Activated T-cell treated with anti-CD3 and anti-CD28 coated beads, Interleukin-2, amount 50 U/mL, for 1 hour (primary cell): ENCODE measurements around the gene PRDM13.
A peak's percentile ranks its signal among the peaks of the same experiment; 100 is the strongest.
"Not testable (repeated sequence)": the region's sequence is repeated elsewhere in the genome, so short reads cannot be mapped to it uniquely, and the experiment has no call there.

ENCODE experiments used
- DNase-seq: peaks from one replicate; pipeline ENCODE4 v3.0.0-alpha.2; 2020

The PRDM13 gene

DNA sequence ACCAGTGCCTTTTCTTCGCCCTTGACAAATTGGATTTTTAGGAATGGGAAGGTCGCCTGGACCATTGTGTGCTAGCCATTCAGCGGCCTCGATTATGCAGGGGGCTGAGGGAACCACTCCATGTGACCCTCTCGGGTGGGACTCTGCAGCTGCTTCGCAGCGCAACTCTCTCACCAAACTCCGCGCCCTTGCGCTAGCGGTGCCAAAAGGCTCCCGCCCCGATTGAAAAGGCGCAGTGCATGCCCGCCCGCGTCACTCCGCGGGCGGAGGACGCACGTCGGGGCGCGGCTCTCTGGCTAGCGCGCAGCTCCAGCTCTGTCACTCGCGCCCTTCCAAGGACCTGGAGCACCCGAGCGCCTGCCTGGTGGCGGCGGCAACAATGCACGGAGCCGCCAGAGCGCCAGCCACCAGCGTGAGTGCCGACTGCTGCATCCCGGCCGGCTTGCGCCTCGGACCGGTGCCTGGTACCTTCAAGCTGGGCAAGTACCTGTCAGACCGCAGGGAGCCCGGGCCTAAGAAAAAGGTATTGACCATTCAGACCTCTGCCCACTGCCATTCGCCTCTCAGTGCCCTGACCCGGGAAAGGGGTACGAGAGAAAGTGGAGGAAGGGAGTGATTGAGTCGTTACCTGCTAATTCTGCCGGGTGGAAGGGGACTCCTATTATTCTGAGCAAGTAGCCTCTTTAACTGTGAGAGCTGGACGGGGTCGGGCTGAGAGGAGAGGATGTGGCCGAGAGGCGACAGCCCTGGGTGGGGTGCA lies at the start of gene PRDM13:
Gene PRDM13, plus strand, starts transcription at position 178 of the 760 bp plus-strand sequence. Its CDS starts 202 bp downstream, at position 380.
- DNase-seq = no peak

DNA sequence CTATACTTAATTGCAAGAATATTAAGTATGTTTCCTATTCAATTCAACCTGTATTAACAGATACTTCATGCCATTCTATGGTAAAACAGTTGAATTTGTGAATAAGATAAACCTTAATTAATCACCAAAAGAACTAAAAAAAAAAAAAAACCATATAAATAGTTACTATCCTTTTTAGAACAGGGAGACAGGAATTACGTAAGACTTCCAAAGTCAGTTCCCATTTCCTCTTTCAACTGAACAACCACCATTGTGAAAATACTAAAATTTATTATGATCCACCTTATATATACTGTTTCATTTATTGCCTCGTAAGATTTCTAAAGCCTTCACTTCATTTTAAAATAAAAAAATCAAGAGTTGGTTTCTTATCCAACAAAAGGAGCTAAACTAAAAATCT lies 47.6 kb upstream of the PRDM13 start:
- no peak for DNase-seq

DNA sequence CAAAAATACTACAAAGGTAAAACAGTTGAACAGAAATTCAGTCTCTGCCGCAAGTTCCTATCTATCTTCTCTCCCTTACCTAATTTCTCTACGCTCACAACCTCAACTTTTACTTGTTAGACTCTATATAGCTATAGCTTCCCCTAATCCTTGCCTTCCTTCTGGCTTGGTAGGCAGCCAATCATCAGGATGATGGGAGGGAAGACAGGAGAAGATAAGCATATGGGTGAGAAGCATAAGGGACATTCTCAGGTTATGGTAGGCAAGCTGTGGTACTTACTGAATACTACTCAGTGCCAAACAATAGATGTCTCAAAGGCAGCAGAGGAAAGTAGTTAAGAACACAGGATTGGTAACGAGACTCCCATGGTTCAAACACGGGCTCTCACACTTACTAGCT lies 46.0 kb upstream of the PRDM13 start:
- DNase-seq = no peak

DNA sequence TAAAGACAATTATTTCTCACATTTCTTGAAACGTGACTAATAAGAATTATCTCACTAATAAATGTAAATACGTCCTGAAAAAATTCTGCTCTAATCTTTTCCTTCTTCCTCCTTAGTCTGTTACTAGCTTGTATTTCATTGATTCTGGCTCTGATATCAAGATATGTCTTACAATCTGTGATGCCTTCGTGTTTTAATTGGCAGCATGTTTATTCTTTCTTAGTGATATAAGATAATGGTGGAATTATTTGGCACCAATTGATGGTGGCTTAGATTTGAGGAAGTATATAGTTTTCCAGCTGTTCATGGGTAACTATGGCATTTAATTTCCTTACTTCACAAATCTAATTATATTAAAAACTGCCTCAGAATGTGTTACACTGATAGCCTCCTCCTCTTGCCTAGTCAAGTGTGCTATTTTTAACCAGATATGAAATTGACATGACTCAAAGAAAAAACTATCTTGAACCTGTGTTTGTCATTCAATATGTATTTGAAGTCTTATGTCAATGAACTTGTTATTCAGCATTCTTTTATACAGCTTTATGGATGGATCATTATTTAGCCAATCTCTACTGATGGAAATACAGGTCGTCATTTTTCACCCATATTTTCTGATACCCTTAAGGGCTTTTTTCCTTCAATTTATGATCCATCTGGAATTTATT lies 43.4 kb upstream of the PRDM13 start:
- no peak for DNase-seq

DNA sequence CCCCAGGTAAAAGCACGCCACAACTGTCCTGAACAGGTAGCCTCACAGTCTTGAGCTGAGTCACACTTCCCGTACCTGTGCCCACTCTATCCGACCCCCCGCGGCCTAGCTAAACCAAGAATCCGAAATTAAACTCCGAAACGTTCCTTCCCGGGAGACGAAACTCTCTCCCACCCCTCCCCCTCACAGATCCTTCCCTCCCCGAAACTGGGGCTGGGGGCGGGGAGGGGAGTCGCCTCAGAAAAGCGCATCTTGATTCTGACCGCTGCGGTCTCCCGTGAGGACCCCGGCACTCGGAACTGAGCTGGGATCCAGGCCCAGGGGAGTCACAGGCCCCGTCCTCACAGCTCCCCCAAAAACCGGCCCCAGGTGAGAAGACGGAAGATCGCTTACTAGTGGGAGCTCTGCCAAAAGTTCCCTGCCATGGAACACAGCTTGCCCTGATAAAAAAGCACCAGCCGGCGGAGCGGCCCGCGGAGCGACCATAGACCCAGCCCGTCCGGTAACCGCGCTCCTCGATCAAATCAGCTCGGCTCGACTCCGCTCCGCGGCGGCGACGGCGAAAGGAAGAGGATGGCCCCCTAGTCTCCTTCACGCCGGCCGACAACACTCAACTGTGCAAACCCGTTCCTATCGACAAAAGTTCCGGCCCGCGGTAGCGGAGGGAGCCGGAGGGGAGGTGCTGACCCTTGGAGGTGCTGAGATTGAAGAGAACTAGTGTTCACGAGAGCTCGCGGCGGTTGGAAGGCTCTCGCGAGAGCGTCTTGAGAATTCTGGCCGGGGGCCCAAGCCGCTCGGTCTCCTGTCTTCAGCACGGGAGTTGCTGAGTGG lies 38.3 kb upstream of the PRDM13 start, which contains the start of gene CCNC:
Gene CCNC, minus strand, starts transcription at position 558 of the 831 bp plus-strand sequence. Its CDS starts 133 bp downstream, at position 425.
- peak; percentile 91 for DNase-seq

DNA sequence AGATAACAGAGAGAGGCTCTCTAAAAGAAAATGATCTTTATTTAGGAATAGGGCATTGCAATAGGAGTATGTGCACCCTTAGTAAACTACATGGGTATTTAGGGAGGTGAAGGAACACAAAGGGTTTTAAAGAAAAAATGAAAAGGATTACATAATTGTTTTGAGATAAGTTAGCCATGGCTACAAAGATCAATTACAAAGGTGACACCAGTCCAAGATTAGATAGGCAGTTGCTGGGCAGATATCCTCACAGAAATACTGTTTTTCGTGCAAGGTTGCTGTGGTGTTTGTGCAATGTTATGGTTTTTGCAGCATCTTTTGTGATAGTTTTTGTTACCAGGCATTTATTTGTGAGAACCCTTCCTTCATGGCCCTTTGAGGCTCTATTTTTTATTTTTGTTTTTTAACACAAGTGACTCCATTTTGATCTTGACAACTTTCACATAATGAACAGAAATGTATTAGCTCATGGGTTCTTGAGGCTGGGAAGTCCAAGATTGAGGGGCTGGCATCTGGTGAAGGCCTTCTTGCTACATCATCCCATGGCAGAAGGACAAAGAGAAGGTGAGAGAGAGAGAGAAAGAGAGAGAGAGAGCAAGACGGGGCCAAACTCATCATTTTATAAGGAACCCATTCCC lies 32.5 kb upstream of the PRDM13 start:
- DNase-seq = no peak

DNA sequence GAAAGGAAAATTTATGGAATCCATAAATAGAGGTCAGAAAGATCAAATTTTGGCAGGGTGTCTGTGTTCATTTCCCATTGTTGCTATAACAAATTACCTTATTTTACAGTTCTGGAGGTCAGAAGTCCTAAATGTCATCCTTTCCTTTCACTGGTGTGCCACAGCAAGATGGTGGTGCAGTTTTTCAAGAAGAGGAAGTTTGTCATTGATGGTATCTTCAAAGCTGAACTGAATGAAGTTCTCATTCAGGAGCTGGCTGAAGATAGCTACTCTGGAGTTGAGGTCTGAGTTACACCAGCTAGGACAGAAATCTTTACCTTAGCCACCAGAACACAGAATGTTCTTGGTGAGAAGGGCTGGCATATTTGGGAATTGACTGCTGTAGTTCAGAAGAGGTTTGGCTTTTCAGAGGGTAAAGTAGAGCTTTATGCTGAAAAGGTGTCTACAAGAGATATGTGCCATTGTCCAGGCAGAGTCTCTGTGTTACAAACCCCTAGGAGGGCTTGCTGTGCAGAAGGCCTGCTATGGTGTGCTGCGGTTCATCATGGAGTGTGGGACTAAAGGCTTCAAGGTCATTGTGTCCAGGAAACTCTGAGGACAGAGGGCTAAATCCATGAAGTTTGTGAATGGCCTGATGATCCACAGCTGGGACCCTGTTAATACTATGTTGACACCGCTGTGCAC lies 30.9 kb upstream of the PRDM13 start:
- no peak for DNase-seq

DNA sequence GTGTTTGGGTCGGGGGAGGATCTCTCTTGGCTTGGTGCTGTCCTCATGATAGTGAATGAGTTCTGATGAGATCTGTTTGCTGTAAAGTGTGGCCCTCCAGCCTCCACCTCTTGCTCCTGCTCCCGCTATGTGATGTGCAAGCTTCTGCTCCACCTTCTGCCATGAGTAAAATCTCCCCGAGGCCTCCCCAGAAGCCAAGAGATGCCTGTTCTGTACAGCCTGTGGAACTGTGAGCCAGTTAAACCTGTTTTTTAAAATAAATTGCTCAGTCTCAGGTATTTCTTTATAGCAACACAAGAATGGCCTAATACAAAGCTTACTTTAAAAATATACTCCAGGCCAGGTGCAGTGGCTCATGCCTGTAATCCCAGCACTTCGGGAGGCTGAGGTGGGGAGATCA lies 26.9 kb upstream of the PRDM13 start:
- DNase-seq = no peak

DNA sequence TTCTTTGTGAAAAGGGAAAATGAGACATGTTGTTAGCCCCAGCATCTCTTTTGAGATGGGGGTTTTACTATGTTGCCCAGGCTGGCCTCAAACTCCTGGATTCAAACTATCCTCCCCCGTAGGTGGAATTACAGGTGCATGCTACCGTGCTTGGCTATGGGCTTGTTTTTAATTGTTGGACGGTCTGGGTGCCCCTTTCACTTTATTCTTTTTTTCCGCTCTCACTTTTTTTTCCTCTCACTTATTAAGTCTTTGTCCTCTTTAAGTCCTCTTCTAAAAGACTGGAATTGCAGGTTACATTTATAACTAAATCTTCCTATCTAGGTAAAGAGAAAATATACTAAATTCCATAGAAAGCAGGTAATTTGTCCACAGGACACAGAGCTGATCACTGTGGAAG lies 18.8 kb upstream of the PRDM13 start:
- DNase-seq = no peak

DNA sequence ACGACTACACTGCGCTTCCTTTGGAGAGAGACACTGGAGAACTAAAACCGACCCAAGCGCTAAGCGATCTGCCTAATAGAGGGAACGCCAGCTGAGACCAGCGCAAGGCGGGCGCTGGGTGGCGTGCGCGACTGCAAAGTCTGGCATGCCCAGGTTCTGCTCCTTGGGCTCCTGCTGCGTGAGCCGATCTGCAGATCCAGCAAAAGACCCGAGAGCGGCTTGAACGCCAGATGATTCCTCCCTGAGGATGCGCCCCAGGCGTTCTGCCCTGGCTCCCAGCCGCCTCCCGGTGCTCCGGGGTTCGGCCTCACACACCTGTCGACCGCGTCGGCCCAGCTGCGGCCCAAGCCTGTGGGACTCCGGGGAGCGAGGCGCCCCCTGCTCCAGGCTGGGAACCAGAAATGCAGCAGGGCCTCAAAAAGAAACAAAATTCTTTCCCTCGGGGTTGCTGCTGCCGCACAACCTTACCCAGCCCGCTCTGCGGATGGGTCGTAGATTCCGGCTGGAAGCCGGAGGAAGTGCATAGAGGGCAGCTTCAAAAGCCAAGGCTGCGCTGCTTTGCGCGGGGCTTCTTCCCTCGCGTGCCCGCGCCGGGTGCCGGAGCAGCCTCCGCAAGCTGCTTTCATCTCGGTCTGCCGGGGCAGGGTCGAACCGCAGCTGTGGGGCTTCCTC lies 17.9 kb upstream of the PRDM13 start:
- peak; percentile 76 for DNase-seq

DNA sequence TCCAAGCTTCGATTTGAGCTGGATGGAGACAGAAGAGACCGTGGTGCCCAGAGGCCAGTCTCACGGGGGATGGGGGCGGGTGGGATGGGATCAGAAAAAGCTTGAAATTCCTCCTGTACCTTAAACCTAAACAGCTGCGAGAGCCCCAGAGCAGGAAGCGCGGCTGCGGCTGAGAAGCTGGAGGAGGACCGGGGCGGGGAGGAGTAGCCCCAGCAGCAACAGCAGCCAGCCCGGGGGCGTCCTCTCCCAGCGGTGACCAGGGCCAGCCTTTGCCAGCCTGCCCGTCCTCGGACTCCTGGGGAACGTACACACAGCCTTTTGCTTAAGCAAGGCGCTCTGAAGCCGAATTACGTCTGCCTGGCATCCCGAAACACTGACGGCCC lies 17.4 kb upstream of the PRDM13 start:
- DNase-seq = no peak

DNA sequence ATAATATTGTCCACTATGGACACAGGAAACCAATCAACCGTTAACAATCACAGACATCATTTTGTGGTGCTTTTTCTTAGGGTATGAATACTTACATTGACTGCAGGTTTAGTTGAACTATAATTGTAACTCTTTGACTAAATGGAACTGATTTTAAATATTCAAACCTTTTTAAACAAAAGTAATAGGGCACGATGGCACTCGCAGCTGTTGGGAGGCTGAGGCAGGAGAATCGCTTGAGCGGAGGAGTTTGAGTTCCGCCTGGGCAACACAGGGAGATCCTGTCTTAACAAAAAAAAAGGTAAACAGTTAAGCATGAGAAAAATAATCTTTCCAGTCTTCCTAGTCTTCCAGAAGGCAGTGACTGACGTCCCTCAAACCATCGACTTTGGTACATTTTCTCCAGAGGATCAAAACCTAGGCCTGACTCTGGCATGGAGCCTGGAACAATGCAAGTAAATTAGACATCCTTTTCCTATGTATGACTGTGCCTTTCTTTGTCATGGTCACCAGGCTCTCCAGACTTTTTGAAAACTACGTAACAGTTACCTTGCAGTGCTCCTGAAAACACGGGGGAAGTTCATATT lies 16.6 kb upstream of the PRDM13 start:
- DNase-seq = no peak

DNA sequence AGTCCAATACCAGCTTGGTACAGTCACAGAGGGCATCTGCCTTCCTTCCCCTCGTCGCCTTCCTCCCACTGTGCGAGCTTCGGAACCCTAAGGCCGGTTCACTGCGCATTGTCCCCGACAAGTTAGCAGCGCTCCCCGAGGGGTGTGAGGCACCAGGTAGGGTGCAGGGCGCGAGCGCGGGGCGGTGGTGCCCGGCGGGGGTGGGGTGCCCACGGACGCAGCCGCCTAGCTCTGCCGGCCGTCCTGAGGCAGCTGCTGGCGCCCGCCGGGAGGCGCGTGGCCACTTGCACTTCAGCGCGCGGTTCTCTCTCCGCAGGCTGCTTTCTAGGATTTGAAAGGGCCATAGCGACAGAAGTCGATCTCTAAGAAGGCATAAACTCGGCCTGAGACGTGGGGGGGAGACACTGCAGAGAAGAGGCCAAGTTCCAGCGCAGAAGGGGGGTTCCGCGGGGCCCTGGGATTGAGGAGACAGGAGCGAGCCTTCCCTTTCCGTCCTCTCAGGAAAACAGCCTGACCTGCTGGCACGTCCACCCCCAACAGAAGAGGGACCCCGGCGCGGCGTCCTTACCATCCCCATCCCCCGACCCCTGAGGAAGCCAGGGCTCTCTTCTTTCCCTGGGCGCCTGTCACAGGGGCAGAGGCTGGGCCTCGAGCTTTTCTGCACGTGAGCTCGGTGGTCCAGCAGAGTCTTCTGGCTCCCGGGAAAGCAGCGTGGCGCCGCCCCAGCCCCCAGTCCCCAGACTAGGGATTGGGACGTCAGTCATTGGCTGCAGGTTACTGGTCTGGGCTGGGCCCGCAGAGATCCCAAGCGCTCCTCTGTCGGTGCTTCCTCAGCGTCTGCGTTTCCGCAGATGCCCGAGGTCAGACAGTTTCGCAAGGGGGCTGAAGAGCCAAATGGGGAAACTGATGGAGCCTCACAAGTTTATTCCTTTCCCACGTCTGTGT lies 15.6 kb upstream of the PRDM13 start:
- peak; percentile 24 for DNase-seq

DNA sequence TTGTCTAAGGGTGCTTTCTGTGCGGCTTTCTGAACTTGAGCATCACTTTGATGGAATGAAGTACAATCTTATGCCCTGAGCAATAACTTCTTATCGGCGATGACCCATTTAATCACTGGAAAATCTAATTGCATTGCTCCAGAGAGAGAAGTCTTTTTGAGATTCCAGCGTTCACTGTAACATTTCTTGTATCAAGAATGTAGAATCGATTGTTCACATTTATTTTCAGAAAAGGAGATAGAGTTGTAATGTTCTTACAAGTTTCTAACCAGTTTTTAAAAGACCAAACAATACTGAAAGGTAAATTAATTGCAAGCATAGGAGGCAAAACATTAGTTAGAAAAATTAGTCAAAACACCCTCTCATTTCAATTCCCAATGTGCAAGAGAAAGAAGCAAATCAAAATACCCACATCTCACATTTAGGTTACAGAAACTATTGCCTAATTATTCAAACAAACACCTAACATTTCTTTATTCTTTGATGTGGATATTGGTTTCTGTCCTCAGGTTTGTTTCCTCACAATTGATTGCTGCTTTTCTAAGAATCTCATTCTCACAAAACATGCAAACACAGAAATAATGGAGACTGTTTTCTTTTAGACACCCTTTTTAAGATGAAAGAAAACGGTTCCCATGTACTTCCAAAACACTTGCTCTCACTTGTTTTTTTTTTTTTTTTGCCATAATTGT lies 14.8 kb upstream of the PRDM13 start:
- no peak for DNase-seq

DNA sequence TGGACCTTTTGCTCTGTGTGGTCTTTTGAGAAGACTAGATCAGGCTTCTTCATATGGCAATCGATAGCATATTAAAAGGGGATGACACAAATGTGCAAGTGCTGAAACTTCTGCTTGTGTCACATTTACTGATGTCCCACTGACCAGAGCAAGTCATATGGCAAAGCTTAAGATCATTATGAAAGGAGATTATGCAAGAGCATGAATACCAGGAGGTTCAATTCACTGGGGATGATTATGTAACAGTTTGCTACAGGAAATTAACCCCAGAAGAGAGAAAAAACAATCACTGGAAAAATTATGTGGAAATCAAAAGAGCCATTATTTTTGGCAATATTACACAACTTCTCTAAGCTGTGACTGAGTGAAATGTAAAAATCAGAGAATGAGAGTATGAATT lies 13.7 kb upstream of the PRDM13 start:
- no peak for DNase-seq

DNA sequence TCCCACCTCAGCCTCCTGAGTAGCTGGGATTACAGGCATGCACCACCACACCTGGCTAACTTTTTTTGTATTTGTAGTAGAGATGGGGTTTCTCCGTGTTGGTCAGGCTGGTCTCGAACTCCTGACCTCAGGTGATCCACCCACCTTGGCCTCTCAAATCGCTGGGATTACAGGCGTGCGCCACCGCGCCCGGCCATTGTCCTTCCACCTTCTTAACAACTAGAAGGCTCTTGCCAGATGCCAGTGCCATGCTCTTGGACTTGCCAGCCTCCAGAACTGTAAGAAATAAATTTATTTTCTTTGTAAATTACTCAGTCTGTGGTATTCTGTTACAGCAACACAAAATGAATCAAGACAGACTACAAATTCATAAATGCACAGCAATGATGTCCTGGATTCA lies 11.9 kb upstream of the PRDM13 start:
- not testable (repeated sequence) for DNase-seq

DNA sequence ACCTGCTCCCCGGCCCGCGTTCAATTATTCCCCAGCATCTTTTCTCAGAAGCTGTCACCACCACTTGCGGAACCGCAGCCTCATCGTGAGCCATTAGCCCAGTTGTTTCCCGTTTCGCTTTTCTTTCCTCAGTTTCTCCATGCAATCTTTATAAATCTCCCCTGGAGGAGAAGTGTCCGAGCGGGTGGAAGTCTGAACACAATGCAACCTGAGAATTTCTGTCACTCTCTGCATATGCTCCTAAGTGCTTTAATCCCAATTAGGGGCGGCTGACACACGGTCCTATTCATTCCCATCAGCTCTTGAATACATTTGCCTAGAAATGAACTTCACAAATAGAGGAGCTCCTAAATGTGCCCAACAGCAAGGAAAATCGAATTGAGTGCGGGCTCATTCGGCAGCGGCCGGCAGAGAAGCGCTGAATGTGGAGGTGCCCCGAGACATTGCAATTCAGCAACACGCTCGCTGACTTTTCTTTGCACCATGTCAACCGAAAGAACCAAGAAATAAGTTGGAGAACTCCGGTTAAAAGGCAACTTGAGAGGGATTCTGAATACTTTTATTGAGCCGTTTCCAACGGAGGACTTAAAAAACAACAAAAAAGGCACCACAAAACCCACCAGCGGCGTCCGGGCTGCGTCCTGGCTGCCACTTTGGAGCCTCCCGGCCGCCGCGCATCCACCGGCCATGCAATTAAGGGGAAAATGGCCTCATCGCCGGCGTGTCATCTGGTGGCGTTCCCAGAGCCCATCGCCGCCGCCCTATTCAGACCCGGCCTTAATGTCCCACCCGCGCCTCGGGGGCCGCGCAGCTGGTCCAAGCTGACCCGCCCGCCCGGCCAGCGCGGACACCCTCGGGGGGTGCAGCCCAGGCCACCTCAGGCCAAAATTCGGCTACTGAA lies 3.9 kb upstream of the PRDM13 start:
- no peak for DNase-seq

DNA sequence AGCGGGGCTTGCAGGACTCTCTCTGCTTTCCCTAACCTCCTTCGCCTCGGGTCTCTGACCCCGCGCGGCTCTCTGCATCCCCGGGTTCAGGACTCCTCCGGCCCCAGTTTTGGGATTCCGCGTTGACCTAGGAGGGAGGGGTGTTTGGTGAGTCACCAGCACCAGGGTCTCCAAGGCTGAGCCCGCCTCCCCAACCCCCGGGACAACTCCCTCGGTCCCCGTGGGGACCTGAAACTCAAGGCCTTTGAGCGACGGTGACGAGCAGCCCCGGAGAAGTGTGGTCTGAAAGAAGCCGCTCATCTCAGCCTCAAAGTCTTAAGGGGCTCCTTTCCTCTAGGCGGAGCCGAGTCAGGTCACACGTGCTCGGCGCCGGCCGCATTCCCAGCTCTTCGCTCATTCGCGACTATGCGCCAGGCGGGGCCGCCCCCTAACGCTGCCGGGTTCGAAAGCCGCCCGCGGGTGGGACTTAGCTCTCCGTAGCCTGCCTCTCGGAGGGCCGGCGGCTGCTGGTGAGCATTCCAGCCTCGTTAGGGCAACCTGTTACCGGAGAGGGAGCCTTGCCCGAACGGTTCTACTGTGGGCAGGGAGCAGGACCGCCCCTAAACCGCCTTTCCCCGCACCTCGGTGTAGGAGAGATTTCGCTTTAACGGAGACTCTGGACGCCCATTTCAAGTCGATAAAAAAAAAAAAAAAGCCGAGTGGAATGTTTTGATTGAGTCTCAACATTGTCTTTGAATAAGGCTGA lies 3.0 kb upstream of the PRDM13 start:
- peak; percentile 44 for DNase-seq
